ENCODE measurements around the gene KHK.
"Not testable (repeated sequence)": the region's sequence is repeated elsewhere in the genome, so short reads cannot be mapped to it uniquely, and the experiment has no call there.

KHK gene

DNA sequence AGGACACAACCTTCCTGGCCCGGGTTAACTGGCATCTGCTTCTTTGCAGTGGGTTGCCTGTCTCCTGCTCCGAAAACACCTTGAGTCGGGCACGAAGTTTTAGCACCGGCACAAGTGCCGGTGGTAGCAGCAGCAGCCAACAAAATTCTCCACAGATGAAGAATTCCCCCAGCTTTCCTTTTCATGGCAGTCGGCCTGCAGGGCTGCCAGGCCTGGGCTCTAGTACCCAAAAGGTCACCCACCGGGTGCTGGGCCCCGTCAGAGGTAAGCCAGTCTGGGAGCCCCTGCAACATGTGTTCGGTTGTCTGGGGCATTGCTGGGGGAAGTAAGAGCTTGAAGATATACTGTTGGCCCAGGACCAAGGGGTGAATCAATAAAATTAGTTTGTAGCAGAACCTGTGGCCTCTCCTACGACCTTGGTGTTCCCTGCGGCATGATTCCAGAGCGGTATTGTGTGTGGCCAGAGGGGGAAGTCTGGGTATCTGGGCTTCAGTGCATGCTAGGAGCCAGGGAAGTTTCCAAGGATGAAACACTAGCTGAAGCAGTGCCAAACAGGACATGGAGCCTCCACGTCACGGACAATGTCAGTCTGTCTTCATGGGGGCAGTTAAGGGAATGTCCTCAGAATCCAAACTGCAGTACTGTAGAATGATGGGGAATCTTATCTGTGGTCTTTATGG, 27.3 kb upstream of the KHK start:
- DNase-seq (ENCODE audit: low read depth in 2 of 2): no peak

DNA sequence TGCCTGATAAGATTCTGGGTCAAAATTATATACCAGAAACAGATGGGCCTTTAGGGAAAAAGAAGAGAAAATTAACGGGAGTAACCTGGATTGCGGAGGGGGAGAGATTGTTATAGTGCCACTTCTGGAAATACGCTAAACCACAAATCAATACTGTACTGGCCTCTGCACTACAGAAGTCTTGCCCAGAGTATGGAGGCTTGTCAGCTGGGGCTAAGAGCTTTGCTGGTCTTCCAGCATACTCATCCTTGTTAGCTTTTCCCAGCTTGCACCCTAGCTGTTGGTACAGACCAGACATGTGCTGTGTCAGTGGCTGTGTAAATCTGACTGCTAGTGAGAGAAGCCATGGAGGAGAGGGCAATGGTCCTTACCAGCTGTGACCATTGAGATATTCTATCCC, 26.2 kb upstream of the KHK start:
- no peak for DNase-seq (ENCODE audit: low read depth in 2 of 2)

- no peak for DNase-seq (ENCODE audit: low read depth in 2 of 2)
Measured at GRCh38 chr2:27065128-27065527, 21.4 kb upstream of the KHK start.

GRCh38 chr2:27067385-27067784, 19.2 kb upstream of the KHK start:
- DNase-seq (ENCODE audit: low read depth in 2 of 2): no peak

GRCh38 chr2:27069436-27069835, 17.1 kb upstream of the KHK start:
- no peak for DNase-seq (ENCODE audit: low read depth in 2 of 2)

GRCh38 chr2:27069961-27070618, 16.5 kb upstream of the KHK start:
- no peak for DNase-seq (ENCODE audit: low read depth in 2 of 2)

- DNase-seq (ENCODE audit: low read depth in 2 of 2): no peak
Measured at GRCh38 chr2:27070653-27071276, 15.8 kb upstream of the KHK start.

GRCh38 chr2:27071277-27071989, 15.1 kb upstream of the KHK start, which contains the start of gene OST4:
Gene OST4, minus strand, starts transcription at chr2:27071654.
- peak; percentile 78 to 90 for DNase-seq (ENCODE audit: low read depth in 2 of 2)

GRCh38 chr2:27071990-27072830, 14.4 kb upstream of the KHK start:
- no peak for DNase-seq (ENCODE audit: low read depth in 2 of 2)

- DNase-seq (ENCODE audit: low read depth in 2 of 2): no peak
Measured at GRCh38 chr2:27072920-27073319, 13.7 kb upstream of the KHK start.

GRCh38 chr2:27073782-27074181, 12.8 kb upstream of the KHK start:
- DNase-seq (ENCODE audit: low read depth in 2 of 2): no peak

DNA sequence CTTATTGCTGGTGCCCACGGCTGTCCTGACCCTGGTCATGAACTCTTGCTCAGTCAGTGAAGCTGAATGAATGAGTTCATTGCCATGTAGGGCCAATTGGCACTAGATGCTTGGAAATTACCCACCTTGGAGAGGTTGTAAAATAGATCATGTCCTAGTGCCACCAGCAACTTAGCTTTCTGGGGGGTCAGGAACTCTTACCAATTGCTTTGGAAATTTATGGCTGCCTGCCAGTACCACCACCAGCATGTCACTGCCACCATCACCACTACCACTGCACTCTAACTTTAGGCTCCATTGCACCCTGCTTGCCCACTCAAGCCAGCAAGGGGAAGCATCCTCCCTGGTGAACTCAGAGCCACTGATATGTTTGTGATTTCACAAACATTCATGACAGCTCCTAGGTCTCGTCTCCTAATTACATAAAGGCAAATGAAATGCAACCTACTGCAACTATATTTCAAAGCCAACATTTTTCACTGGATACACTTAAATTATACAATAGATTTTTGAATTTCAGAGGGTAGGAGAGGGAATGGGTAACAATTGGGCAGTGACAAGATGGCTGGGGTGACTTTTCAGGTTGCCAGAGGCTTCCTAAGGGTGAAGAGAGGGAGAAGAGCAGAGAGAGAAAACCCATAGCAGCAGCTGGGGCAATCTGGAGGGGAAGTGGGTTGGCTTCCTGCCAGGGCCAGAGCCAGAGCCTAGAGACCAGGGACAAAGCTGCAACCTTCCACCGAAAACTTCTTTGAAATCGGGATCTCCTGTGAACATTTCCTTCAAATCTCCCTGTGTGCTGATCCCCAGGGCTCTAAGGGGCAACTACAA, 11.6 kb upstream of the KHK start:
- DNase-seq (ENCODE audit: low read depth in 2 of 2): no peak

GRCh38 chr2:27075566-27075871, 11.1 kb upstream of the KHK start:
- DNase-seq (ENCODE audit: low read depth in 2 of 2): not testable (repeated sequence)

DNA sequence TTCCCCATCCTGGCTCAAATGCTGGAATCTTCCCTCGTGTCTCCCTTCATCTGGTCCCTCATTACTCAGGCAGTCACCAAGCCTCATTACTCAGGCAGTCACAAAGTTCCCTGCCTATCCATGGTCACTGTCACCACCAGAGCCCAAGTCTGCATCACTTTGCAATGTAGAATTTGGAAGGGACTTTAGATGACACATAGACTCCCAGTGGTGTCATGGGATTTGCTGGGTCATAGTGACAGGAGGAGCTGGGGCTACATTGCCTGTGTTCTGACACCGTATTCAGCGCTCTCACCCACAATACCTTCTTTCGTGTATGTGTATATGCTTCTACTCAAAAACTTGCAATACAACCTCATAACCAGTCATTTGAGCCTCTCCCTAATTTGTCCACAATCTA, 10.2 kb upstream of the KHK start:
- no peak for DNase-seq (ENCODE audit: low read depth in 2 of 2)

DNA sequence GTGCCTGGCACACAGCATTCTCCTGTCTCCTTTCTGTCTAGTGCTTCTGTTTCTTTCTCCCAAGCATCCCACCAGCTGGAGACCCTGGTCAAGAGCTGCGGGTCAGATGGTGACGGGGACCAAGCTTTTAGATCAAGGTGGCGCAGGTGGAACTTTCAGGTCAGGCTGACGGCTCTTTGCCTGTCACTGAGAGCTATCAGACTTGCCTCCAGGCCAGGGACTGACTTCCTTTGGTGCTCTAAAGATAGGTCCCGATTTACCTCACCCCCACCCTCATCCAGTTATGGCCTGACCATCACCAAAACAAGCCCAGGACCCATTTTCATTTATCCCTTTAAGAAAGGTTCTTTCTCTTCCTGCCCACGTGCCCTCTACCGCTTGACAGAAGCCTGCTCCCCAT, 9.3 kb upstream of the KHK start:
- DNase-seq (ENCODE audit: low read depth in 2 of 2): no peak

GRCh38 chr2:27078267-27079194, 8.0 kb upstream of the KHK start, which contains the start of gene EMILIN1:
Gene EMILIN1, plus strand, starts transcription at chr2:27078615. Its CDS starts 451 bp downstream, at chr2:27079066.
- DNase-seq (ENCODE audit: low read depth in 2 of 2): no peak

- DNase-seq (ENCODE audit: low read depth in 2 of 2): no peak
Measured at GRCh38 chr2:27079233-27080139, 7.1 kb upstream of the KHK start.

DNA sequence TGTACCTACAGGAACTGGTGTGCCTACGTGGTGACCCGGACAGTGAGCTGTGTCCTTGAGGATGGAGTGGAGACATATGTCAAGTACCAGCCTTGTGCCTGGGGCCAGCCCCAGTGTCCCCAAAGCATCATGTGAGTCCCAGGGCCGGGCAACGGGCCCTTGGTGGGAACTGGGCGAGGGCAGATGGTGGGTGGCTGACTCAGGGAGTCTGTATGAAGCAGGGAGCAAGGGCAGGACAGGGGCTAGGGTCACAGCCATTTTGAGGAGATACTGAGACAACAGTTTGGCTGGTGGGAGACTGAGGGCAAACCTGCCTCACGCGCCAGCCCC, 6.5 kb upstream of the KHK start:
- no peak for DNase-seq (ENCODE audit: low read depth in 2 of 2)

DNA sequence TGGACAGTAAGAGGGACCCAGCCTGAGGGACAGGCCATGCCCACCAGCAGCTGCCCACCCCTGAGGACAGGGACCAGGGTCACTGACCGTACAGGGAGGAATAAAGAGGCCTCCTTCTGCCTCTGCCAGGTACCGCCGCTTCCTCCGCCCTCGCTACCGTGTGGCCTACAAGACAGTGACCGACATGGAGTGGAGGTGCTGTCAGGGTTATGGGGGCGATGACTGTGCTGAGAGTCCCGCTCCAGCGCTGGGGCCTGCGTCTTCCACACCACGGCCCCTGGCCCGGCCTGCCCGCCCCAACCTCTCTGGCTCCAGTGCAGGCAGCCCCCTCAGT, 6.0 kb upstream of the KHK start:
- DNase-seq (ENCODE audit: low read depth in 2 of 2): no peak

Data from stimulated activated CD4-positive, alpha-beta T cell treated with anti-CD3 and anti-CD28 coated beads, Interleukin-15, amount 100 ng/mL, for 48 hours (primary cell).